Vagina (tissue), 2 donors: ENCODE data around the gene FAM76A. TPM values are rescaled to one million over a fixed set of nuclear protein-coding genes. Genes with fewer than 3 reads are reported as not detected.

Experiments
- DNase-seq, 2 donors: peaks; one replicate each; pipeline ENCODE4 v3.0.0-alpha.2; 2017; ENCODE audit errors: extremely low spot score in 2 of 2
- H3K27ac ChIP-seq: fragments of 200-600 bp; sonication (generic); one replicate; pipeline ENCODE4 v1.5.1; 2019
- H3K27me3 ChIP-seq: fragments of 200-600 bp; sonication (generic); one replicate; pipeline ENCODE4 v1.5.1; 2019
- H3K36me3 ChIP-seq, 2 donors: fragments of 200-600 bp; sonication (generic); one replicate each; pipeline ENCODE4 v1.5.1; 2017 to 2019
- H3K4me1 ChIP-seq: fragments of 200-600 bp; sonication (generic); one replicate; pipeline ENCODE4 v1.5.1; 2019
- H3K4me3 ChIP-seq, 2 donors: fragments of 200-600 bp; sonication (generic); 1 replicate in 1 of 2; 2 replicates in 1 of 2; pipeline ENCODE4 v1.5.1; 2016 to 2019
- H3K9me3 ChIP-seq: fragments of 200-600 bp; sonication (generic); one replicate; pipeline ENCODE4 v1.5.1; 2019
- POLR2A ChIP-seq, 2 donors: fragments of 450-650 bp; IDR thresholded peaks; one replicate each; pipeline ENCODE4 v1.6.1; 2017; ENCODE audit warnings: antibody characterized with exemption in 2 of 2, mild to moderate bottlenecking in 2 of 2, moderate library complexity in 2 of 2
- POLR2AphosphoS5 ChIP-seq, 2 donors: sonication (generic); formaldehyde crosslinking; IDR thresholded peaks; one replicate each; pipeline ENCODE4 v1.9.0; 2017; ENCODE audit warnings: antibody characterized with exemption in 2 of 2, mild to moderate bottlenecking in 2 of 2, low read depth in 1 of 2; ENCODE audit not compliant: insufficient read depth in 1 of 2
- intact Hi-C: fragments of 100-400 bp; cut with DNase I; formaldehyde crosslinking; loops from one replicate; pipeline ENCODE4 v1.15.1; 2023
- total RNA-seq: library from RNA; depleted of rRNA; stranded (reverse); fragments of >200 nt; gene quantifications from one replicate; pipeline ENCODE4 v1.2.3, GENCODE V29; 2016
- TF ChIP-seq, protein P1 (sequence below), 3 experiments: fragments of 450-650 bp in 2 of 3; fragments of 200-600 bp in 1 of 3; sonication (generic) in 1 of 3; IDR thresholded peaks; one replicate each; pipeline ENCODE4 v1.5.1; 2017 to 2019; ENCODE audit warnings: antibody characterized with exemption in 3 of 3, mild to moderate bottlenecking in 2 of 3, moderate library complexity in 2 of 3

FAM76A gene
- total RNA-seq, 1 donor from 2014 or later: 16.7 TPM

DNA sequence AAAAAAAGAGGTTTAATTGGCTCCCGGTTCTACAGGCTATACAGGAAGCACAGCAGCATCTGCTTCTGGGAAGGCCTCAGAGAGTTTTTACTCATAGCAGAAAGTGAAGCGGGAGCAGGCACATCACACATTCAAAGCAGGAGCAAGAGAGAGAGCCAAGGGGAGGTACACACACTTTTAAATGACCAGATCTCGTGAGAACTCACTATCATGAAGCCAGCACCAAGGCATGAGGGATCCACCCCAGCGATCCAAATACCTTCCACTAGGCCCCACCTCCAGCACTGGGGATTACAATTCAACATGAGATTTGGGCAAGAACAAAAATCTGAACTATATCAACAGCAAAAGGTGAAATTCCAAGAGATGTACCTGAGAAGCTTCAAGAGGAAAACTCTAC is 20.8 kb upstream of the FAM76A start:
- Histone ChIP-seq H3K27me3 (no peaks in the 10 kb centered on the region), H3K9me3 (no peaks in the 10 kb centered on the region), H3K36me3 (no peaks in the 10 kb centered on the region), H3K4me3 (no peak overlapping the region), H3K27ac (no peak overlapping the region), H3K4me1 (no peaks in the 10 kb centered on the region)
- intact Hi-C loops: no loop called here
- no peak for DNase-seq
- TF ChIP-seq POLR2AphosphoS5 (IDR thresholded peaks at IDR 0.05; ENCODE audit: insufficient read depth in 1 of 2, low read depth in 1 of 2): no peak
- TF ChIP-seq, protein P1, sequence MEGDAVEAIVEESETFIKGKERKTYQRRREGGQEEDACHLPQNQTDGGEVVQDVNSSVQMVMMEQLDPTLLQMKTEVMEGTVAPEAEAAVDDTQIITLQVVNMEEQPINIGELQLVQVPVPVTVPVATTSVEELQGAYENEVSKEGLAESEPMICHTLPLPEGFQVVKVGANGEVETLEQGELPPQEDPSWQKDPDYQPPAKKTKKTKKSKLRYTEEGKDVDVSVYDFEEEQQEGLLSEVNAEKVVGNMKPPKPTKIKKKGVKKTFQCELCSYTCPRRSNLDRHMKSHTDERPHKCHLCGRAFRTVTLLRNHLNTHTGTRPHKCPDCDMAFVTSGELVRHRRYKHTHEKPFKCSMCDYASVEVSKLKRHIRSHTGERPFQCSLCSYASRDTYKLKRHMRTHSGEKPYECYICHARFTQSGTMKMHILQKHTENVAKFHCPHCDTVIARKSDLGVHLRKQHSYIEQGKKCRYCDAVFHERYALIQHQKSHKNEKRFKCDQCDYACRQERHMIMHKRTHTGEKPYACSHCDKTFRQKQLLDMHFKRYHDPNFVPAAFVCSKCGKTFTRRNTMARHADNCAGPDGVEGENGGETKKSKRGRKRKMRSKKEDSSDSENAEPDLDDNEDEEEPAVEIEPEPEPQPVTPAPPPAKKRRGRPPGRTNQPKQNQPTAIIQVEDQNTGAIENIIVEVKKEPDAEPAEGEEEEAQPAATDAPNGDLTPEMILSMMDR (IDR thresholded peaks at IDR 0.05): no peak

DNA sequence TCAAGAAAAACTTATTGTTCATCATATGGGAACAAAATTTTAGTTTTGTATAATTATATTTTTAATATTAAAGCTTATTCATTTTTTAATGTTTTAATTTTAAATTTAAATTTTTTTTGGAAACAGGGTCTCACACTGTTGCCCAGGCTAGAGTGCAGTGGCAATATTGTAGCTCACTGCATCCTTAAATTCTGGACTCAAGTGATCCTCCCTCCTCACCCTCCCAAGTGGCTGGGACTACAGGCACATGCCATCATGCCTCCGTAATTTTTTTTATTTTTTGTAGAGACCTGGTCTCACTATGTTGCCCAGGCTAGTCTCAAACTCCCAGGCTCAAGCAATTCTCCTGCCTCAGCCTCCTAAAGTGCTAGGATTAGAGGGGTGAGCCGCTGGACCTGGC is 20.2 kb upstream of the FAM76A start:
- no peaks in the 10 kb centered on the region for H3K9me3 ChIP-seq
- no peak overlapping the region for H3K4me3 ChIP-seq
- intact Hi-C loops: no loop called here
- TF ChIP-seq, protein P1 (IDR thresholded peaks at IDR 0.05): no peak
- no peak for TF ChIP-seq POLR2A (IDR thresholded peaks at IDR 0.05)
- no peak for TF ChIP-seq POLR2AphosphoS5 (IDR thresholded peaks at IDR 0.05; ENCODE audit: insufficient read depth in 1 of 2, low read depth in 1 of 2)
- DNase-seq: no peak
- H3K27ac ChIP-seq: no peak overlapping the region
- no peaks in the 10 kb centered on the region for H3K27me3 ChIP-seq
- no peaks in the 10 kb centered on the region for H3K36me3 ChIP-seq
- no peaks in the 10 kb centered on the region for H3K4me1 ChIP-seq

DNA sequence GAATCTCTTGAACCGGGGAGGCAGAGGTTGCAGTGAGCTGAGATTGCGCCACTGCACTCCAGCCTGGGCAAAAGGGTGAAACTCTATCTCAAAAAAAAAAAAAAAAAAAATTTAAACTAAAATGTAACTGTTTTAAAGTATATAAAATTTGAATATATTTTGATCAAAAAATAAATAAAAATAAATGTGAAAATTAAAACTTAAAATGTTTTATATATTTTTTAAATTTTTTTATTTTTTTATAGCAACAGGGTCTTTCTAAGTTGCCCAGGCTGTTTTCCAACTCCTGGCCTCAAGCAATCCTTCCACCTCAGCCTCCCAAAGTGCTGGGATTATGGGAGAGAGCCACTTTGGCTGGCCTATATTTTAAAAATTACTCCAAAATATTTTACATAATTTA is 15.2 kb upstream of the FAM76A start:
- H3K27ac ChIP-seq: no peak overlapping the region
- no peak for TF ChIP-seq POLR2A (IDR thresholded peaks at IDR 0.05)
- TF ChIP-seq, protein P1 (IDR thresholded peaks at IDR 0.05): no peak
- no peak for TF ChIP-seq POLR2AphosphoS5 (IDR thresholded peaks at IDR 0.05; ENCODE audit: insufficient read depth in 1 of 2, low read depth in 1 of 2)
- H3K36me3 ChIP-seq: no peaks in the 10 kb centered on the region
- H3K4me3 ChIP-seq: no peak overlapping the region
- no peaks in the 10 kb centered on the region for H3K27me3 ChIP-seq
- no peaks in the 10 kb centered on the region for H3K9me3 ChIP-seq
- intact Hi-C loops: no loop called here
- no peak for DNase-seq
- H3K4me1 ChIP-seq: no peaks in the 10 kb centered on the region

DNA sequence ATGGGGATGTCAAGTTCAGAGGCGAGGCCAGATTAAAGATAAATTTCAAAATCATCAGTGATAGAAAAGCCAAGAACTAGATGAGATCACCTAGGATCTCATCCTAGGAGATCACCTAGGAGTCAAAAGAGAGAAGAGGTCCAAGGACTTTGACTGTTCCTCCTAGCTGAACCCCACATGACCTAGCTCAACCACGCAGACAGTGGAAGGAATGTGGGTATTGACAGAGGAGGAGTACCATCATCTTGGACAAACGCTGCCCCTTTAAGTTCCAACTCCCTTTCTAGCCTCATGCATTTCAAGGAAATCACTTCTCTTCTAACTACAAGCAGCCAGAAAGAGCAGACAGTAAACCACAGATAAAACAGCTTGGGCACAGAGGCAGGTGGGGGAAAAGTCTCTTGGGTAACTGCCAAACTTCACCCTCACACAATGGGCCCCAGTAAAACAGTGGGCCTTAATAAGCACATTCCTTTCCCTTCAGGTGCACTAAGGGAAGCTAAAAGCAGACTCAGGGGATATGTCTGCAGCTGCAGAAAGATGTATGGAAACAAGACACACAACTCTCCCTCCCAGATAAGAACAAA is 12.5 kb upstream of the FAM76A start:
- no peaks in the 10 kb centered on the region for H3K4me1 ChIP-seq
- H3K36me3 ChIP-seq: no peaks in the 10 kb centered on the region
- H3K4me3 ChIP-seq: no peak overlapping the region
- no peak overlapping the region for H3K27ac ChIP-seq
- intact Hi-C loops: no loop called here
- no peak for DNase-seq
- no peaks in the 10 kb centered on the region for H3K9me3 ChIP-seq
- no peak for TF ChIP-seq POLR2AphosphoS5 (IDR thresholded peaks at IDR 0.05; ENCODE audit: insufficient read depth in 1 of 2, low read depth in 1 of 2)
- TF ChIP-seq POLR2A (IDR thresholded peaks at IDR 0.05): no peak
- TF ChIP-seq, protein P1 (IDR thresholded peaks at IDR 0.05): no peak
- no peaks in the 10 kb centered on the region for H3K27me3 ChIP-seq

DNA sequence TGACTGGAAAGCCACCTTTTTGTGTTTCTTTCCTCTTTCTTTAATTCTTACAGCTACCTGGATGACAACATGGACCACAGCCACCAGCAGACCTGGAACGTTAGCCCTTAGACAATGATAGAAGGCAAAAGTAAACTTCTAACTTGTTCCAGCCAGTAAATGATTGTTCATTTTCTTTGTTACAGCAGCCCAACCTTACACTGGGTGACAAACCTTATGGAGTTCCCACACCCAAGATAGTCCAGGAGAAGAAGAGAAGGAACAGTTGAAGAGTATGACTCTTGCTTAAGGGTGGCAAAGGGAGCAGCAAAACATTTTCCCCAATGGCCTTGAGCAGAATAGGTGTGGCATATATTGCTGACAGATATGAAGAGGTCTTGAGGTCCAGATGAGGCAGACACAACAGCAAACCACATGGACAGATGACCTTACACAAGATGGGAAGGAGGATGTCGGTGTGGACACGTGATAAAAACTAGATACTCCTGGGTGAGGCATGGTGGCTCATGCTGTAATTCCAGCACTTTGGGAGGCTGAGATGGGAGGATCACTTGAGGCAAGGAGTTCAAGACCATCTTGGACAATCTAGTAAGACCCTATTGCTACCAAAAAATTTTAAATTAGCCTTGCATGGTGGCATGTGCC is 11.8 kb upstream of the FAM76A start:
- no peak overlapping the region for H3K4me3 ChIP-seq
- H3K4me1 ChIP-seq: no peaks in the 10 kb centered on the region
- TF ChIP-seq POLR2A (IDR thresholded peaks at IDR 0.05): no peak
- no peak for TF ChIP-seq POLR2AphosphoS5 (IDR thresholded peaks at IDR 0.05; ENCODE audit: insufficient read depth in 1 of 2, low read depth in 1 of 2)
- TF ChIP-seq, protein P1 (IDR thresholded peaks at IDR 0.05): no peak
- no peaks in the 10 kb centered on the region for H3K36me3 ChIP-seq
- no peak overlapping the region for H3K27ac ChIP-seq
- H3K9me3 ChIP-seq: no peaks in the 10 kb centered on the region
- intact Hi-C loops: no loop called here
- DNase-seq: no peak
- H3K27me3 ChIP-seq: no peaks in the 10 kb centered on the region
